Activated effector memory CD4-positive, alpha-beta T cell treated with Interleukin-2 at 50 U/mL for 16 hours (primary cell): ENCODE data around the gene MAFF.
"Not testable (repeated sequence)": the region's sequence is repeated elsewhere in the genome, so short reads cannot be mapped to it uniquely, and the experiment has no call there.

Source experiments
- DNase-seq: peaks from one replicate; pipeline ENCODE4 v3.0.0-alpha.2; 2020

MAFF gene

GRCh38 chr22:38201711-38202436 lies at the start of gene MAFF:
TSS of gene MAFF (plus strand) at chr22:38201994. CDS start at chr22:38213854, 11,860 bp downstream.
- DNase-seq = peak; percentile 76

- DNase-seq = no peak
Observed at GRCh38 chr22:38153821-38154562, 47.8 kb upstream of the MAFF start.

GRCh38 chr22:38154563-38154915 lies 47.3 kb upstream of the MAFF start:
- DNase-seq = not testable (repeated sequence)

- no peak for DNase-seq
Observed at GRCh38 chr22:38155703-38156102, 46.1 kb upstream of the MAFF start.

- no peak for DNase-seq
Observed at GRCh38 chr22:38162881-38163843, 38.6 kb upstream of the MAFF start.

GRCh38 chr22:38163844-38164550 lies 37.8 kb upstream of the MAFF start:
- DNase-seq = no peak

- no peak for DNase-seq
Observed at GRCh38 chr22:38164551-38164918, 37.3 kb upstream of the MAFF start.

- DNase-seq = no peak
Observed at GRCh38 chr22:38165922-38166593, 35.7 kb upstream of the MAFF start.

GRCh38 chr22:38167988-38168407 lies 33.8 kb upstream of the MAFF start:
- DNase-seq = no peak

GRCh38 chr22:38169116-38169515 lies 32.7 kb upstream of the MAFF start:
- no peak for DNase-seq

GRCh38 chr22:38170469-38170868 lies 31.3 kb upstream of the MAFF start:
- DNase-seq = no peak

GRCh38 chr22:38171927-38172831 lies 29.6 kb upstream of the MAFF start:
- no peak for DNase-seq

GRCh38 chr22:38172832-38173640 lies 28.8 kb upstream of the MAFF start:
- DNase-seq = peak; percentile 10

- no peak for DNase-seq
Observed at GRCh38 chr22:38173641-38173906, 28.2 kb upstream of the MAFF start.

GRCh38 chr22:38174626-38175025 lies 27.2 kb upstream of the MAFF start:
- DNase-seq = no peak

- DNase-seq = no peak
Observed at GRCh38 chr22:38175206-38176118, 26.3 kb upstream of the MAFF start.

- peak; percentile 22 for DNase-seq
Observed at GRCh38 chr22:38176170-38176741, 25.5 kb upstream of the MAFF start.

- no peak for DNase-seq
Observed at GRCh38 chr22:38177044-38177443, 24.8 kb upstream of the MAFF start.

GRCh38 chr22:38177571-38177925 lies 24.2 kb upstream of the MAFF start:
- DNase-seq = not testable (repeated sequence)
